EH (cell line): ENCODE measurements around the gene TPGS1.

ENCODE experiments used
- DNase-seq: peaks from one replicate; pipeline ENCODE4 v3.0.0-alpha.2; 2015; ENCODE audit warnings: low read depth

The TPGS1 gene

DNA sequence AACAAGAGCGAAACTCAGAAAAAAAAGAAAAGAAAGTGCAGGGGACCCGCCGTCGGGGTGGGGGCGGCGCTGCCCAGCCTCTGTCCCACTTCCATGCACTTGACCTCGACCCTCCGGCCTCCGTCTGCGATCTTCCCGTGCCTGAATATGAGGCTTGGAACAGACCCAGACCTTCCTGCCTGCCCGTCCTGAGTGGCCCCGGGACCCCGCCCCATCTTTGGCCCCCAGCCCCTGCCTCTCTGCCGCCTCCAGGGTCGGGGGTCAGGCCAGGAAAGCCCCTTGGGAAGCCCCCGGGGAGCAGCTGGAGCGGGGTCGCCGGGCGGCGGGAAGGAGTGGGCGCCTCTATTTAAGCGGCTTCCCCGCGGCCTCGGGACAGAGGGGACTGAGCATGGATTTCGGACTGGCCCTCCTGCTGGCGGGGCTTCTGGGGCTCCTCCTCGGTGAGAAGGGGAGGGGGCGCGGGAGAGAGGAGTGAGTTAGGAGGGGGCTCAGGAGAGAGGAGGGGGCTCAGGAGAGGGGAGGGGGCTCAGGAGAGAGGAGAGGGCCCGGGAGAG is 11.1 kb upstream of the TPGS1 start, which contains the start of gene MADCAM1:
TSS of gene MADCAM1 (plus strand) at position 375 of the 554 bp plus-strand sequence. CDS start at position 389, 14 bp downstream.
- DNase-seq, result no peak

DNA sequence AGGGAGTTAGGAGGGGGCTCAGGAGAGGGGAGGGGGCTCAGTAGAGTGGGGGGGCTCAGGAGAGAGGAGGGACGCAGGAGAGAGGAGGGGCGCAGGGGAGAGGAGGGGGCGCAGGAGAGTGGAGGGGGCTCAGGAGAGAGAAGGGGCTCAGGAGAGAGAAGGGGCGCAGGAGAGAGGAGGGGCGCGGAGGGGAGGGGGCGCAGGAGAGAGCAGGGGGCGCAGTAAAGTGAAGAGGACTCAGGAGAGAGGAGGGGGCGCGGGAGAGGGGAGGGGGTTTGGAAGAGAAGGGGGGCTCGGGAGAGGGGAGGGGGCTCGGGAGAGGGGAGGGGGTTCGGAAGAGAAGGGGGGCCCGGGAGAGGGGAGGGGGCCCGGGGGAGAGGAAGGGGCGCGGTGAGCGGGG is 10.3 kb upstream of the TPGS1 start:
- DNase-seq, result no peak

DNA sequence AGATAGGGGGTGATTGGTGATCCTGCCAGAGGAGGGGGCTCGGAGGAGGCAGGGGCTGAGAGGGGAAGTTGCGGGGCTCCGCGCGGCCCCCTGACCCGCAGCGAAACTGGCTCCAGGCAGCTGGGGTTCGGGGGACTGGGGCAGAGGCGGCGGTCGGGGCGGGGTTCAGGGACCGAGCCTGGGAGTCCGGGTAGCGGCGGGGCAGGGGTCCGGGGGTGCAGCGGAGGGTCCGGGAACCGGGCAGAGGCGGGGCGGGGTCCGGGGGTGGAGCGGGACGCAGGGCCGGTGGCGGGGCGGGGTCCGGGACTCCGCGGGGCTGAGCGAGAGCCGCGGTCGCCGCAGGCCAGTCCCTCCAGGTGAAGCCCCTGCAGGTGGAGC is 9.8 kb upstream of the TPGS1 start:
- DNase-seq, result no peak

DNA sequence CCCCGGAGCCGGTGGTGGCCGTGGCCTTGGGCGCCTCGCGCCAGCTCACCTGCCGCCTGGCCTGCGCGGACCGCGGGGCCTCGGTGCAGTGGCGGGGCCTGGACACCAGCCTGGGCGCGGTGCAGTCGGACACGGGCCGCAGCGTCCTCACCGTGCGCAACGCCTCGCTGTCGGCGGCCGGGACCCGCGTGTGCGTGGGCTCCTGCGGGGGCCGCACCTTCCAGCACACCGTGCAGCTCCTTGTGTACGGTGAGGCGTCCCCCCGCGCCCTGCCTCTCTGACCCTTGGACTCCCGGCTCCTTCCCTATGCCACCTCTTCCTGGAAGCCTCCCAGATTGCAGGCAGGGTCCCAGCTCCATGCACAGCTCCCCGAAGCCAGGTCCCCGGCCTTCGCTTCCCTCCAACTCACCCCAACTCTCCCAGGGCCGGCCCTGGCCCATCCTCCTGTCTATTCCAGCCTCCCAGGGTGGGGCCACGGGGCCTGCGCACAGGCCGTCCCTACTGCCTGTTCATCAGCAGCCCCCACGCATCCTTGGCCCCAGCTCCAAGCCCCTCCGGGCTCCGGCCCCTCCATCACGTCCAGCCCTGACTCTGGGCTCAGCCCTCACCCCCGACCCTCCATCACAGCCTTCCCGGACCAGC is 9.3 kb upstream of the TPGS1 start:
- no peak for DNase-seq

DNA sequence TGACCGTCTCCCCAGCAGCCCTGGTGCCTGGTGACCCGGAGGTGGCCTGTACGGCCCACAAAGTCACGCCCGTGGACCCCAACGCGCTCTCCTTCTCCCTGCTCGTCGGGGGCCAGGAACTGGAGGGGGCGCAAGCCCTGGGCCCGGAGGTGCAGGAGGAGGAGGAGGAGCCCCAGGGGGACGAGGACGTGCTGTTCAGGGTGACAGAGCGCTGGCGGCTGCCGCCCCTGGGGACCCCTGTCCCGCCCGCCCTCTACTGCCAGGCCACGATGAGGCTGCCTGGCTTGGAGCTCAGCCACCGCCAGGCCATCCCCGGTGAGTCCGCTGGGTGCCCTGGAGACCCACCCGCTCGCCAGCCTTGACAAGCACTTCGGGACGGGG is 8.8 kb upstream of the TPGS1 start:
- no peak for DNase-seq

DNA sequence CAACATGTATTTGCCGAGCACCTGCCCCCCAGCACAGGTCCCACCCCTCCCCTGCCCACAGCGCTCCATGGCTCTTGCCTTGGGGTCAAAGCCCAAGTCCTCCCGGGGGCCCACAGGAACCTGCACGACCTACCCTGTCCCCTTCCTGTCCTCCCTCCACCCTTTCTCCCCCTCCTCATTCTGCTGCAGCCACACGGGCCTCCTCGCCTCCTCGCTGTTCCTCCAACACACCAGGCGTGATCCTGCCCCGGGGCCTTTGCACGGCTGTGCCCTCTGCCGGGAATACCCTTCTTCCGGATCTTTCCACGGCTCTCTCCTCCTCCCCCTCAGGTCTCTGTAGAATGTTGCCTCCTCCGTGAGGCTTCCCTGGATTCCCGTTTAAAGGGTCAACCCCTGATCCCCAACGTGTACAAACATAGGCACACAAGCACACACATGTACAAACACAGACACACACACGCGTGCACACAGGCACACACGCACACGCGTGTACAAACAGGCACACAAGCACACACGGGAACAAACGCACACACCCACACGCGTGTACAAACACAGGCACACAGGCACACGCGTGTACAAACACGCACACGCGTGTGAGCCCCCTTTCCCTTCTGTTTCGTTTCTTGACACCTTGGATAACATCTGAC is 8.2 kb upstream of the TPGS1 start:
- no peak for DNase-seq

DNA sequence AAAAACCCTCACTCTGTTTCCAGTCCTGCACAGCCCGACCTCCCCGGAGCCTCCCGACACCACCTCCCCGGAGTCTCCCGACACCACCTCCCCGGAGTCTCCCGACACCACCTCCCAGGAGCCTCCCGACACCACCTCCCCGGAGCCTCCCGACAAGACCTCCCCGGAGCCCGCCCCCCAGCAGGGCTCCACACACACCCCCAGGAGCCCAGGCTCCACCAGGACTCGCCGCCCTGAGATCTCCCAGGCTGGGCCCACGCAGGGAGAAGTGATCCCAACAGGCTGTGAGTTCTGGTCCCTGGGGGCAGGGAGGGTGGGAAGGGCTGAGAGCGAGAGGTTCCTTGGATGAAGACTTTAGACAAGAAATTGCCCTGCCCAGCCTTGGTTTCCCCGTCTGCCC is 5.7 kb upstream of the TPGS1 start:
- DNase-seq, result no peak

DNA sequence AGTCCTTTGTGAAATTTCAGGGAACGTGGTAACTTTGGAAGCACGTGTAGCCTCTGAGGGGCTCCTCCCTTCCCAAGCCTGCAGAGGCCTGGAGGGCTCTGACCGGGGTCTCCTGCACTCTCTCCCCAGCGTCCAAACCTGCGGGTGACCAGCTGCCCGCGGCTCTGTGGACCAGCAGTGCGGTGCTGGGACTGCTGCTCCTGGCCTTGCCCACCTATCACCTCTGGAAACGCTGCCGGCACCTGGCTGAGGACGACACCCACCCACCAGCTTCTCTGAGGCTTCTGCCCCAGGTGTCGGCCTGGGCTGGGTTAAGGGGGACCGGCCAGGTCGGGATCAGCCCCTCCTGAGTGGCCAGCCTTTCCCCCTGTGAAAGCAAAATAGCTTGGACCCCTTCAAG is 2.7 kb upstream of the TPGS1 start:
- no peak for DNase-seq

DNA sequence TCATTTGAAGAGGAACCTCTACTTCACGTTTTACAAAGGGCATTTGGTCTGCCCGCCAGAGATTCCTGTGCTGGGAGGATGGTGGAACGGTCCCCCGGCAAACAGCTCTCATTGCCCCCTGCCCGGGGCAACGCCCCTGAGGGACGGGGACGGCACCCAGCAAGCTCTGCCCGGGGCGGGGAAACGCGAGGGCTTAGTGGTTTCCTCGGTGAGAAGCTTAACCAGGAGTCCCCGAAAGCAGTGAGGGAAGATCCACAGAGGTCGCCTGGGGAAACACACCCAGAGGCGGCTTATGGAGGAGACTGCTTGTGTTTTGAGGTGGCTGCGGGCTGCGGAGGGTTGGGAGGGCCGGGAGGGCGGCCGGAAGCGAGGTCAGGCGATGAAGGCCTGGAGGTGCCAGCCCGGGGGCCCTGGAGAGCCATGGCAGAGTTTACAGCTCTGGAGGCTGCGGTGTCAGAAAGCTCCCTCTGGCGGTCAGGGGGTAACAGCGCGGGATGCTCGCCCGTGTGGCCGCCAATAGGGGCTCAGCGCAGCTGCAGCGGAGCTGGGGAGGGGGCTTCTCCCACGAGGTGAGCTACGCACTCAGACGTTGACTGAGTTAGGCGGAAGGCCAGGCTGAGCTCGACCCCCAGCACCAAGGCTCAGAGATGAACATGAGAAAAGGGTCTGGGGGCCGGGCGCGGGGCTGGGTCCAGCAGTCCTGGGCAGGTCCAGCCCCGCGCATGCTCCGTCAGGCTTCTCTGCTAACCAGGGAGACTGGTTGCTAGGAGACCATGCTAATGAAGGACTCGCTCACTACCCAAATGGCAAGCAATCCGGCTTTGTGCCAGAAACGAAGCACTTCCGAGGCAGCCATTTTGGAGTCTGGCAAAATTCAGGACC is 652 bp upstream of the TPGS1 start:
- peak; percentile 100 for DNase-seq

DNA sequence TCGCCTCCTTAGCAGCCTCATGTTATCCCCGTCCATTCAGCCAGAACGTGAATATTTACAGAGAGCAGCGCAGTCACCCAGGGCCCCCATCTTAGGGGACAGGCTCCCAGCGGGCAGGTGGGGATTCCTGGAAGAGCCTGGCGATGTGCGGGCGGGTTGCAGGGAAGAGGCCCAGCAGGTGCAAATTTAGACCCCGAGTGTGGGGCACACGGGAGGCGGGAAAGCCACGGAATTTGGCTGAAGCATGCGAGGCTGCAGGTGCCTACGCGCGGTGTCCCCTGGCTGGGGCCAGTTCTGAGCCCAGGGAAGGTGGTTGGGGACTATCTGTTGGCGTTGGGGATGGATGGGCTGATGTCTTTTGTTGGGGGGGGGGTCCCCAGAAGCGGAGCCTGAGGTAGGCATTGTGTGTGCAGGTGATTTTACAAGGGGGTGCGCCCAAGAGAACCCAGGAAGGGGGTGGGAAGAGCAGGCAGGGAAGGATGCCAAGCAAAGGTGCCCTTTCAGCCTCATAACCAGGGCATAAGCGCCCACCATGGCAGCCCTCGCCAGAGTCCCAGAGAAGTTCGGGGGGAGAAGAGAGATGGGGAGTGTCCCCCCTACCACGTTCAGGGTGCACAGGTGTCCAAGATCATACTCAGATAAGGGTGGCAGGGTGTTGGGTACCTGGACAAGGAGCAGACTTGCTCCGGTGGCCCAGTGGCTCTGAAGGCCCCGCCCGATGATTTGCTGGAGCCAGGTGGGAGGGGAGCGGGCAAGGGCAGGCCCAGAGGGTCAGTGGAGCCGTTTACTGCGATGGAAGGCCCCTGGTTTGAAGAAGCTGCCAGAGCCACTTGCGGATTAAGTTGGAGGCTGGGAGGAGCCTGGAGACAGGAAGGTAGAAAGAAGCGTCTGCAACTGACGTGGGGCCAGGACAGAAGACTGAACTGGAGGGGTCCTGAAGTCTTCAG is 1.2 kb downstream of the TPGS1 start:
- DNase-seq, result no peak

DNA sequence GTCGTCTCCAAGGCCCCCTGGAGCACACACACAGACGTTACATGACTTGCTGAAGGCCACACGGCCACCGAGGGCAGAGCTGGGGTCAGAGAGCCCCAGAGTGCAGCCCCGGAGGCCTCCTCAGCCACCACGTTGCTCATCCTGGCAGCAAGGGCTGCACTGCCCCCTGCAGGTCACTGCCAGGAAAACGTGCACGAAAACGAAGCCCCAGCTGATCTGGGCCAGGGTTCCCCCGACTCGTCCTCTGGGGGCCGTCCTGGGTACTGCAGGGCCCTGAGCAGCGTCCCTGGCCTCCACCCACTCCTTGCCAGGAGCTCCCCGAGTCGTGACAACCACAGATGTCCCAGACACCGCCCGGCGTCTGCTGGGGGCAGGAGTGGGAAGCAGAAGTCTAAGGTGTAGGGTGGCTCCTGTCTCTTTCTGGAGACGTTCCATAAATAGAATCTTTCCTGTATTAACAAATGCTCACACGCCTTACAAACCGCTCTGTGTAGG is 3.4 kb downstream of the TPGS1 start:
- DNase-seq, result peak; percentile 77

DNA sequence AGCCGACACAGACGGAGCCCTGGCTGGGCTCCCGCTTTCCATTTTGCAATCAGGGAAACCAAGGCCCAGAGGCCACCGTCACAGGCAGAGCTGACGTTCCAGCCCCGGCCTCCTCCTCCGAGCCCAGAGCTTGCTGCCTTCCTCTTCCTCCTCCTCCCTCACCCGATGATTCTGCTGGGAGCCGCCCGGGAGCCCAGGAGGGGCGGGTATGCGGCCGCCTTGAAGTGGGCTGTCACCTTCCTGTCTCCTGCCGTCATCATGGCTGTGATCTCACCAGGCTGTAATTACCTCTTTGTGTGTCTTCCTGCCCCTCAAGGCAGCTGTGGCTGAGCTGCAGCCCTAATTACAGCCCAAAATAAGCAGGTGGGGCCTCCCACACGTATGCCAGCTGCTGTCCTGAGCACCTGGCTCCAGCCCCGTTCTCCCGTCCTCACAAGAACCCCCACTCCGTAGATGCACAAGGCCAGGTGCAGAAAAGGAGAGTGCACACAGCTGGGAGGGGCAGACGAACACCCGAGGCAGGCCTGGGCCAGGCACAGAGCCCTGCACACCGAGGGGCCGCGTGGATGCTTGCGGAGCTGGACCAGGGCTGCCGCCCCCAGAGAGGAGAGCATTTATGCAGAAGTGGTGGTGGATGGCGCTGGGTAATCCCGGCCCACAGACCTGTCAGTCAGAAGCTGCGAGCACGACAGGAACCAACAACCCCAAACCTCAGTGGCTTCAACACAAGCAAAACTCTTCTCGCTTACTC is 4.0 kb downstream of the TPGS1 start:
- peak; percentile 43 for DNase-seq

DNA sequence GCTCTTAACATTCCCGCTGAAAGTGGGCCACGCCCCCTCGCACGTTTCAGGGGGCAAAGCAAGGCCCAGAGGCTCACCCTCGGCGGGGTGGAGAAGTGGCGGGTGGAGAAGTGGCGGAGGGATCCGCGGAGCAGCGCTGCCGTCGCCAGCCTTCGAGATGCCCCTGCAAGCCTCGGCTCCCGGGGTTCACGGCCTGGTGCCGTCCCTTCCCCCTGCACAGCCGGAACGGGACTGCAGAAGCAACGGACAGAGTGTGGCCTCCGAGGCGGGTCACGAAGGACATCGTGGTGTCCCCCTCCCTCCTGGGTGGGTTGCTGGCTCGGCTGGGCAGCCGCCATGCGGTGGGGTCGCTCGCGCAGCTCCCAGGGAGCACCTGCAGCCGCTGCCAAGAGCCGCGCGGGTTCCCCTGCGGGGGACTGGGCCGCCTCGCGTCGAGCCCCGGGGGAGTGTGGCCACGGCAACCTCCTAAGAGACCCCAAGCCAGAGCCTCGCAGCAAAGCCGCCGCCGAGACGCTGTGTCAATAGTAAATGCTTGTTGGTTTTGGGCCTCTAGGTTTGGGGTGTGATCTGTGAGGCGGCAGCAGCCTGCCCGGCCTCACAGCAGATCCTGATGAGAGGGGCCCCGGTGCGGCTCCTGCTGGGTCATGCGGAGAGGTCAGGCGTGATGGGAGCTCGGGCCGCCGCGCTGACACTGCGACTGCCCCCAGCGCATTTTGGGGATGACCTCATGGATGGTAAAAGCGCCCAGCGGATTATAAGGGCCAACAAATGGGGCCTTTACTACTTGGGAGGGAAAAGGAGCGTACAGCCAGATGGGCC is 5.5 kb downstream of the TPGS1 start:
- DNase-seq, result no peak

DNA sequence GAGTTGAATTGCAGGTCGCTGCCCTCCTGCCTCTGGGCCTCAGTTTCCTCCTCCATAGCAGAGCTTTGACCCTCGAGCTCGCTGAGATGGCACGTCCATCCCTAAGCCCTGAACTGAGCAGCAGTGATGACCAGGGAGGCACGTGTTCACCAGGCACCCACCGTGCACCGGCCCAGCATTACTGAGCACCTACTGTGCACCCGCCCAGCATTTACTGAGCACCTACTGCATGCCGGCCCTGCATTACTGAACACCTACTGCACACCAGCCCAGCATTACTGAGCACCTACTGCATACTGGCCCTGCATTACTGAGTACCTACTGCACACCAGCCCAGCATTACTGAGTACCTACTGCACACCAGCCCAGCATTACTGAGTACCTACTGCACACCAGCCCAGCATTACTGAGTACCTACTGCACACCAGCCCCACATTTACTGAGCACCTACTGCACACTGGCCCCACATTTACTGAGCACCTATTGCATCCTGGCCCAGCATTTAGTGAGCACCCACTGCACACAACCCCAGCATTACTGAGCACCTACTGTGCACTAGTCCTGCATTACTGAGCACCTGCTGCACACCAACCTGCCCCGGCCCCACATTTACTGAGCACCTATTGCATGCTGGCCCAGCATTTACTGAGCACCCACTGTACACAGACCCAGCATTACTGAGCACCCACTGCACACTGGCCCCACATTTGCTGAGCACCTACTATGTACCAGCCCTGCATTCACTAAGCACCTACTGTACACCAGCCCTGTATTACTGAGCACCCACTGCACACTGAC is 6.3 kb downstream of the TPGS1 start:
- DNase-seq, result no peak

DNA sequence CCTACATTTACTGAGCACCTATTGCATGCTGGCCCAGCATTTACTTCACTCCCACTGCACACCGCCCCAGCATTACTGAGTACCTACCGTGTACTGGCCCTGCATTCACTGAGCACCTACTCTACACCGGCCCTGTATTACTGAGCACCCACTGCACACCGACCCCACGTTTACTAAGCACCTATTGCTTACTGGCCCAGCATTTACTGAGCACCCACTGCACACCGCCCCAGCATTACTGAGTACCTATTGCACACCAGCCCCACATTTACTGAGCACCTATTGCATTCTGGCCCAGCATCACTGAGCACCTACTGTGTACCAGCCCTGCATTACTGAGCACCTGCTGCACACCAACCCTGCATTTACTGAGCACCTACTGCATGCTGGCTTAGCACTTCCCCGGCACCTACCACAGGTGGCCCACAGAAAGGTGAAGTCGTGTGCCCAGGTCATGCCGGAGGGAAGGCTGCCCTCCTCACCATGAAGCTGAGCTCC is 6.9 kb downstream of the TPGS1 start:
- DNase-seq, result no peak

DNA sequence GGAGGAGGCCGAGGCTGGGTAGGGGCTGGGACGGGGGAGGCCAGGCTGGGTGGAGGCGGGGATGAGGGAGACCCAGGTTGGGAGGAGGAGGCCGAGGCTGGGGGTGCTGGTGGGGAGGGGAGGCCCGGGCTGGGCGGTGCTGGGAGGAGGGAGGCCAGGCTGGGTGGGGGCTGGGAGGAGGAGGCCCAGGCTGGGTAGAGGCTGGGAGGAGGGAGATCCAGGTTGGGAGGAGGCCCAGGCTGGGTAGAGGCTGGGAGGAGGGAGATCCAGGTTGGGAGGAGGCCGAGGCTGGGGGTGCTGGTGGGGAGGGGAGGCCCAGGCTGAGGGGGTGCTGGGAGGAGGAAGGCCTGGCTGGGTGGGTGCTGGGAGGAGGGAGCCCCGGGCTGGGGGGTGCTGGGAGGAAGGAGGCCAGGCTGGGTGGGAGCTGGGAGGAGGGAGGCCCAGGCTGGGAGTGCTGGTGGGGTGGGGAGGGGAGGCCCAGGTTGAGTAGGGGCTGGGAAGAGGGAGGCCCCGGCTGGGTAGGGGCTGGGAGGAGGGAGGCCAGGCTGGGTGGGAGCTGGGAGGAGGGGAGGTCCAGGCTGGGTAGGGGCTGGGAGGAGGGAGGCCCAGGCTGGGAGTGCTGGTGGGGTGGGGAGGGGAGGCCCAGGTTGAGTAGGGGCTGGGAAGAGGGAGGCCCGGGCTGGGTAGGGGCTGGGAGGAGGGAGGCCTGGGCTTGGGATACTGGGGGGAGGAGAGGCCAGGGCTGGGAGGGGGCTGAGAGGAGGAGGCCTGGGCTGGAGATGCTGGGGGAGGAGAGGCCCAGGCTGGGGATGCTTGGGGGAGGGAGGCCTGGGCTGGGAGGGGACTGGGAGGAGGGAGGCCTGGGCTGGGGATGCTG is 10.7 kb downstream of the TPGS1 start:
- DNase-seq, result peak; percentile 30

DNA sequence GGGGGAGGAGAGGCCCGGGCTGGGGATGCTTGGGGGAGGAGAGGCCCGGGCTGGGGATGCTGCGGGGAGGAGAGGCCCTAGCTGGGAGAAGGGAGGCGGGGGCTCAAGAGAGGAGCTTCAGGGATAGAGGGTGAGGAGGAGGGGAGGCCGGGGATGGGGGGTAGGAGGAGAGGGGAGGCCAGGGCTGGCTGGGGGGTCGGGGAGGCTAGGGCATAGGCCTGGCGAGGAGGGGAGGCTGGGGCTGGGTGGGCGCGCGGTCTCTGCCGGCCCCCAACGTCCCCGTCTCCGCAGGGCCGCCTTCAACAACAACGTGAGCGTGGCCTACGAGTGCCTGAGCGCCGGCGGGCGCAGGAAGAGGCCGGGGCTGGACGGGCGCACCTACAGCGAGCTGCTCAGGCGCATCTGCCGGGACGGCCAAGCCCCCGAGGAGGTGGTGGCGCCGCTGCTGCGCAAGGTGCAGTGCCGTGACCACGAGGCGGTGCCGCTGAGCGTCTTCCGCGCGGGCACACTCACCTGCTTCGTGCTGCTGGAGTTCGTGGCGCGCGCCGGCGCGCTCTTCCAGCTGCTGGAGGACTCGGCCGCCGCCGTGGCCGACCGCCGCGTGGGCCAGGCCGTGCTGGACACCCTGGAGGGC is 11.4 kb downstream of the TPGS1 start:
- DNase-seq, result no peak
